GM19467 (cell line): ENCODE data around the gene SPOCK1.

Experiments
- ATAC-seq: cut with Tn5 transposase; IDR thresholded peaks from one replicate; pipeline ENCODE4 v1.9.1; 2021; ENCODE audit warnings: mild to moderate bottlenecking, moderate library complexity; ENCODE audit not compliant: unreplicated experiment

SPOCK1 gene

GRCh38 chr5:137446615-137447014 lies 52.5 kb downstream of the SPOCK1 start:
- no peak for ATAC-seq

DNA sequence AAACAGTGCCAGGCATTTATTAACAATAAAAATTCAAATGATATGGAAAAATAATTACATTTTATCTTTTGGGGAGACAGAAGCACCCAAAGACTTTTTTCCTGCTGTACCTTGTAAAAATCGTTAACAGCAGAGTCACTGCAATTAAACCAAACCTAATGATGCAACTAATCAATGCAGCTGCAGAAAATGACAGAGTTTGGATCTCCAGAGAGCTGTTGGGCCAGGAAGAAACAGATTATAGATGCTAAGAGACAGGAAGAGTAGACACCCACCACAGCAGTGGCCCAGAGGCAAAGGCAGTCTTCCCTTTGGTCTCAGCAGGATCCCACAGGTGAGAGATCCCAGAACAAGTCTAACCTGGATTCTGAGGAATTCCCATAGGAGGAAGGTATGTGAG lies 53.0 kb downstream of the SPOCK1 start:
- no peak for ATAC-seq

- no peak for ATAC-seq
Measured at GRCh38 chr5:137442660-137443059, 56.5 kb downstream of the SPOCK1 start.

- ATAC-seq, result no peak
Measured at GRCh38 chr5:137441476-137441875, 57.6 kb downstream of the SPOCK1 start.

- no peak for ATAC-seq
Measured at GRCh38 chr5:137440795-137441194, 58.3 kb downstream of the SPOCK1 start.

DNA sequence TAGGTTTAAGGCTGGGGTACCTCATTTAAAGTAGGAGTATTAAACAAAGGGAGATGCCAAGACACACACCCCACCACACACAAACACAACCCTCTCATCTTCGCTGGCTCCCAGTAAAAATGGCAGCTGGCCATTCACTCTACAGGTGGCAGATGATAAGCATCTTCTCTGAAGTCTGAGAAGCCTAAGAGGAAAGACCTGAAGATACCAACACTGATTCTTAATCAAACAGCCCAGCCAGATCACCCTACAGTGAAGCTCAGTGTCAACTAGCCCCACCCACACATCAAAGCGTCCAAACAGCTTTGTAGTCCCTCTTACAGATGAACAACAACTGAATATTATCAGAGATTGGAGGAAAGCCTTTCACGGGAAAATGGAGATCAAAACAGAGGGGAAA lies 59.5 kb downstream of the SPOCK1 start:
- no peak for ATAC-seq

GRCh38 chr5:137438932-137439331 lies 60.2 kb downstream of the SPOCK1 start:
- ATAC-seq, result no peak

GRCh38 chr5:137437774-137438173 lies 61.4 kb downstream of the SPOCK1 start:
- ATAC-seq, result no peak

DNA sequence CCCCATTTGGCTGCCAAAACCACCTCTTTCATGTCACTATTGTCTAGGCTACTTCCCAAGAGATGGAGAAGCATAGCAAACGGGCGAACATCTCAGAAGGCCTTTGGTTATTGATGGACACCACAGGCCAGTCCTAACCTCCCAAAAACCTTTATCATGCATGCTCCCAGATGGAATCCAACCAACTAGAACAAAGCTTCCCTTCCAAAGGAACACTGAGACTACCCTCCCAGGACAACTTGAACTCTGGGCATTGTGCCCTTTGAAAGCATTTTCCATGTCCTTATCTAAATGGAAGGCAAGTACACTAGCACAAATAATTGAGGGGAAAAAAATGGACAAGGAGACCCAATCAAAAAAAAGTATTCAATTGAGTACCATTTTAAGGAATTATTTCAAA lies 65.6 kb downstream of the SPOCK1 start:
- no peak for ATAC-seq

GRCh38 chr5:137432376-137432775 lies 66.8 kb downstream of the SPOCK1 start:
- no peak for ATAC-seq

GRCh38 chr5:137431051-137431450 lies 68.1 kb downstream of the SPOCK1 start:
- ATAC-seq, result no peak

DNA sequence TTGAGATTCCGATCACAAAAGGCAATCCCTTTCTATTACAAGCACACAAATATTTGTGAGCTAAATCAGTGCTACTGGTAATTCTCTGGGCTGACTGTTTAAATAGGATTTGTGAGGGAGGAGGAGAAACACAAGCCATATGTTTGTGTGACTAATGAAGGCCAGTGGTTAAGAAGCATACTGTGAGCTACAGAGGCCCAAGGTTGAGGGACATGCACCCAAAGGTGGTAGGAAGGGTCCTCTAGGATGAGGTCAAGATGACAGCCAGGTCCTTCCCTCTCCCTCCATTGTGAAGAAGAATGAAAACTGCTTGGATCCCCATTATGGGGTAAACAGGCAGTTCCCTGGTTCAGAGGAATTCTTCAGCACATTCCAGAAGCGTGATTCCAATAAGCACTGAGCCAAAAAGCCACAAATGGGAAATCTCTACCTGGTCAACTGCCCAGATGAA lies 83.9 kb downstream of the SPOCK1 start:
- no peak for ATAC-seq

DNA sequence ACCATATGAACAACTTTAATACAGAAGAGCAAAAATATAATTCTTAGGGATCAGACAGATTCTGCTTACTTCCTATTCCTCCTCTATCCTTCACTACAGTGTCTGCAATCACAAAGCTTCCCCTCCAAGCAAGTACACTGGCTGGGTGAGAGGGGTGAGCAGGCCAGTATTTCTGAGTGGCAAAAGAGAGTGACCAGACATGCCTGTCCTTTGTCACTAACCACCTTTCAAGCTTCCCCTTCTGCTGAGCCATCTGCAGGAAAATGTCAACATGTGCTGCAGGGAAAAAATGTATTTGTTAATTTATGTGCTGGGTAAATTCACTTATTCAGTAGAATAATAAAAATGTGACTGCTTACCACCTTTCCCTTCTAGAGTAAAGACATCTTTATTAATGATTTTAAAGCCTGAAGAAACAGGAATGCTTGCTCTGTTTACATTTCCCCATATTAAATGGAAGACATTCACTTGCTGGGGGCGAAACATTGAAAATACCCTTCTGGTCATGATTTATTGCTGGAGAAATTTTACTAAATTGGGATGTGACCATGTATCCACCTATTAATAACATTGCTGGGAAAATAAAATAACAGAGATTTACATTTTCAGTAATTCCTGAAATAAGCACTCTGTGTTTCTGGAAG lies 84.9 kb downstream of the SPOCK1 start:
- ATAC-seq, result no peak

DNA sequence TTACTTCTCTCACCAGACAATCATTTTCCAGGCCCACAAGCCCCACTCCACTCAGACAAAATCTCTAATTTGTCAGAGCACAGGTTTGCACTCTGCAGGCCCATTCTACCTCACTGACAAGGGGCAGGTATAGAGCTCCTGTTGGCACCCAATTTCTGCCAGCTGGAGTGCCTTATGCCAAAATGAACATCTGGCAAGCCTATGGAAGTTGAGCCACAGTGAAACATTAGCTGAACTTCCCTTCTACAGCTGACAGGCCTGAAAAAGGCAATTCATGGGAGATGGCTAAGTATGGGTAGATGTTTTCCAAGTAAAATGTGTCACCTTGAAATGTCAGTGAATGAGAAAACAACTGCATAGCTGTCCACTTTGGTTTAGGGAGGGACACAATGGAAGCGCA lies 87.0 kb downstream of the SPOCK1 start:
- ATAC-seq, result no peak

DNA sequence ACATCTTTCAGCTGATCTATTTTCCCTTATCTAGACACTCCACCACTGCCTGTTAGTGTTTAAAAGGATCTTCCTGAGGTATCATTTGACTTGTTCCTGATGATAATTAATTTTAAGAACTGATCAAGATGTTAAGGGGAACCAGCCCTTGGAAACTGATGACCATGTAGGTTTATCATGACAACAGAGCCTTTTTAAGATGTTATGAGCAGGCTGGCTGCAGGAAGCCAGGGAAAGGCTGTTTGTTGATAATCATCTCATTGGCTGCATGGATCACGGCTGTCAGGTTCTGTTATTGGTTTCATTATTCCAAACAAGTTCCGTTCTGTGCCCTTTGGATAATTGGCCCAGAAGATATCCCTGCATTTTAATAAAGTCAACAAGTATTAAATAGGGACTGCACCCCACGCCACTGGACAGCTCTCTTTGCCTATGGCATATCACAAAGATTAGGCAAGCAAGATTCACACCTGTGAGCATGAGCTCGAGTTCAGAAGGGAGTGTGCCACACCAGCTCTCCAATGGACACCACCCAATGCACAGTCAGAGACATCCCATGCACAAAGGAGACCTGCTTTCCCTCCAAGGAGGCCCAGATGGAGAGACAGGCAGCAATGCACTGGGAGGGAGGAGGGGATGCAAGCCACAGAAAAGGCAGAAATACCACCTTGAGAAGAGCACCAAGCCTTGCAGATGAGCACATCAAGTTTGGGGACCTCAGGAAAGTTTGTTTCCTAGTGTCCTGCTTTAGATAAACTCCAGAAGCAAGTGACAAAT lies 88.7 kb downstream of the SPOCK1 start:
- no peak for ATAC-seq

DNA sequence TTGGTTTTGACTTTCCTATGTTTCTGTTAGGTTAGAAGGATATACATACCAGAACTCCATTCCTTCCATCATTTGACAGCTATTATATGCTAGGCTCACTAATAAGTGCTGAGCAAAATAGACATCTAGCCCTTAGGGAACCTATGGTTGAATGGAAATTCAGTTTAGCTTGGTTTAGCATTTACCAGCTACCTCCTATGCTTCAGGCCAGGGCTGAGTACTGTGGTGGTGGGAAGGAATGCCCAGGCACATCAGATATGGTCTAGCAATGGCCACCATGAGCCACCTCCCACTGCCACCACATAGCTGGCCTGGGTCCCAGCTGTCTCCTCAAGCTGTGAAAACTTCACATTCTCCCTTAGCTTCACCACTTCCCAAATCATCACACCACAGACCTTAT lies 89.4 kb downstream of the SPOCK1 start:
- no peak for ATAC-seq

- no peak for ATAC-seq
Measured at GRCh38 chr5:137407090-137407489, 92.0 kb downstream of the SPOCK1 start.

- no peak for ATAC-seq
Measured at GRCh38 chr5:137405393-137405792, 93.7 kb downstream of the SPOCK1 start.

- no peak for ATAC-seq
Measured at GRCh38 chr5:137403869-137404268, 95.3 kb downstream of the SPOCK1 start.

DNA sequence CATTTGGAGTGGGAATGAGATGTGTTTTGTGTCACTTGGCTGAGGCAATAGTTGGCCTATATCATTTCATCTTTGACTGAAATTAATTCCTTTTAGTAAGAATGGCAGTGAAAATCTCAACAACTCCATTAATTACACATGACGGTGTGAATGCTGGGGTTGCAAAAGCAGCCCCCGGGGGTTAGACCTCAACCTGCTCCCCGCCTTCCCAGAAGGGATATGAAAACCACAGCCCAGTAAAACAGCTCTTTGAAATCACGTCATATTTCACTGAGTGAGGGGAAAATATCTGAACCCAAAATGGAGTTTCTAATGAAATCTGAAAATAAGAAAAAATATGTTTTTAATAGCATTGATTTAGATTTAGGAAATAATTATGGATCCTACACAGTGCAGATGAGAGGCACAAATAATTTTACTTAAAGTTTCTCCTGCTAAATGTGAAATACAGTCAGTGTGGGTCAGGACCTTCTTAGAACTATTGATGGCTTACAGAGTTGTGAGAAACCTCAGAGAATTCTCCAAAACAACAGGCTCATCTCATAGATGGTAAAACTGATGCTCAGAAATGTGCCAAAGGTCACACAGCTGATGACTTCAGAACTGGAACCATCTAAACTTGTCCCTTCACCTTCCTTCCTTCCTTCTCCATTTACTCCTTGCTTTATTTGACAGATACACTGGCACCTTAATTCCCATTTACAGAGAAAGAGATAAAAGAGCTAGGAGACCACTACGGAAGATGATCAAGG lies 96.5 kb downstream of the SPOCK1 start:
- no peak for ATAC-seq

- ATAC-seq, result no peak
Measured at GRCh38 chr5:137401946-137402345, 97.2 kb downstream of the SPOCK1 start.

DNA sequence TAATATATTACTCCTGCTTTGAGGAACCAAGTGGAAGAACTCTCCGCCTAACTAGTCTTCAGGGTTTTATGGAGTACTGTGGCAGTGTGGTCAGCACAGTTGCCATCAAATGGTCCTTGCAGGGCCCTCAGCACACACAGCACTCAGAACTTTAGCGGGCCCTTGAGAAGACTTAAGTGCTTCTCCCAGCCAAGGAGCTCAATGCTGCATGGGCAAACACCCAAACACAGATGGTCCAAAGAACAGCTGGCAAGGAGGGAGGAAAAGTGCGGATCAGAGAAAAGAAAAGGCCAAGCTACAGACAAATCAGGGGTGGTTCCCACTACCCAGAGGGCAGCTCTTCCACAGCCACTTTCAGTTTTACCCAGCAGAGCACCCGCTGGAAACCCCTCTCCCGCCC lies 98.6 kb downstream of the SPOCK1 start:
- no peak for ATAC-seq
